Muscle of back (tissue), 11 donors: ENCODE measurements around the gene TRIM24. TPM values are rescaled to one million over a fixed set of nuclear protein-coding genes. Genes with fewer than 3 reads are reported as not detected.
"Not testable (repeated sequence)": the region's sequence is repeated elsewhere in the genome, so short reads cannot be mapped to it uniquely, and the experiment has no call there.

ENCODE experiments used
- DNase-seq, 3 donors: peaks; one replicate each; pipeline versions ENCODE4 v3.0.0 to v3.0.0-alpha.2; 2013
- polyA plus RNA-seq, 10 donors: library from polyadenylated mRNA; unstranded; fragments of 120-200 nt; gene quantifications; one replicate each; pipeline ENCODE4 v1.2.1, GENCODE V29; 2013; ENCODE audit not compliant: insufficient read length in 10 of 10

Gene TRIM24
- polyA plus RNA-seq, 10 donors = 18.5 to 28.3 (median 24.3) TPM

DNA sequence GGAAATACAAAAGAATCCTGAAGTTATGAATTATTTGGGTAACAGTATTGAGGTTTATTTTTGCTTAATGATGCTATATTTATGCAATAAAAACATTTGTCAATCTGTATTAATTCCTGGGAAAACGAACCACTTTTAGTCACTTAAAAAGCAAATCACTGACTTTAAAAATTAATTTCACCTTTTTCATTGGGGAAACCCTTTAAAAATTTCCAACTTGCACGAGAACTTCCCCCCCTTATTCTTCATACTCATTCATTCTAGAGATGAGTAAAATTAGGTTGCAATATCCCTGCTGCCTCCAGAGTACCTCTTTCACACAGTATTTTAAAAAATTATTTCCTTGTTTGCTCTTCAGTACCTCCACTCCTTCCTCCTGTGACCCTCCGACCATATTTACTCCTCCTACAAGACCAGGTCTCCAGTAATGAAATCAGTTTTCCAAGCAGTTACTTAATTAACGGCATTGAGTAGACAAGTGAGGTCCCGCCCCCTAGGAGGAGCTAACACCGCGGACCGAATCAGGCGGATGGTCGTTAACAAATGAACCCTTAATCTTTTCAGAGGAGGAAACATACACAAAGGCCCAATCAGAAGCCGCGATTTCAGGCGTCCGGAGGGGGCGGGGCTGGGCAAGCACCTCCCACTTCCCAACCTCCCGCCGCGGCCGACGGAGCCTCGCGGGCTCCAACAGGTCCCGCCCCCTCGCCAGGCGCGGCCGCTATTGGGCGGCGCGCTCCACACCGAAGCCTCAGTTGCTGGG is 465 bp upstream of the TRIM24 start:
- peak; percentile 98 to 99 (median 99) for DNase-seq

DNA sequence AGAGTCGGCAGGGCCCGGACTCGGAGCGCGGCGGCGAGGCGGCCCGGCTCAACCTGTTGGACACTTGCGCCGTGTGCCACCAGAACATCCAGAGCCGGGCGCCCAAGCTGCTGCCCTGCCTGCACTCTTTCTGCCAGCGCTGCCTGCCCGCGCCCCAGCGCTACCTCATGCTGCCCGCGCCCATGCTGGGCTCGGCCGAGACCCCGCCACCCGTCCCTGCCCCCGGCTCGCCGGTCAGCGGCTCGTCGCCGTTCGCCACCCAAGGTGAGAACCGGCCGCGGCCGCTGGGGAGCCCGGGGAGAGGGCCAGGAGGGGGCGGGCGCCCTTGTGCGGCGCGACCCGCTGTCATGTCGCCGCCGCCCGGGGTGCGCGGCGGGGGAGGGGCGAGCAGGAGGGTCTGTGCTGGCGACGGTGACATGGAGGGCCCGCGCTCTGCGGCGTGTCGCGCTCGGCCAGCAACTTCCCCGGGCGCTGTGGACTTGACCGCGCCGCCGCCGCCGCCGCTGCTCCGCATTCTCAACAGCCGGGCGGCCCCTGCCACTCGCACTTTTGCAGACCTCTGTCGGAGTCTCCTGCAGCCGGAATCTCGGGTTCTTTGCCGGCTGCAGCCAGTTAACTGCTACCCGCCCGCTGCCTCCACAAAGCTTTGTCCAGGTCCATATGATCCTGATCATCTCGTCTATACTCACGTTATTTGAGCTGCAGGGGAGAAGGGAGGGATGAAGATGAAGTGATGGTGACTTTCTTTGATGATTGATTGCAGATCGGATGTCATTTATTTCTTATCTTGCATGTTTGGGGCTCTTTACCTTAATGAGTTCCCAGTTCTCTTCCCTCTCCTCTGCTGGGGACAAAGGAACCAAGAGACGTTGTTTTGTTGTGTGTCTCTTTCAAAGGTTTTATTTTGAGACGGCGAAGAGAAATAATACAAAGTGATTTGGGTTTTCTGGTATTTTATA is 869 bp downstream of the TRIM24 start:
- DNase-seq = peak; percentile 37 to 85 (median 61)

DNA sequence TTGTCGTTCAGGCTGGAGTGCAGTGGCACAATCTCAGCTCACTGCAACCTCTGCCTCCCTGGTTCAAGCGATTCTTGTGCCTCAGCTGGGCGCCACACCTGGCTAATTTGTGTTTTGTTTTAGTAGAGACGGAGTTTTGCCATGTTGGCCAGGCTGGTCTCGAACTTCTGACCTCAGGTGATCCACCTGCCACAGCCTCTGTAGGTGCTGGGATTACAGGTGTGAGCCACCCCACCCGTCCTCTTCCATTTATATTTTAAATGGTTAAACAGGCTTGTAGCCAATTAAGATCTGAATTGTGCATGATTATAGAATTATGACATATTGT is 3.2 kb downstream of the TRIM24 start:
- not testable (repeated sequence) for DNase-seq

DNA sequence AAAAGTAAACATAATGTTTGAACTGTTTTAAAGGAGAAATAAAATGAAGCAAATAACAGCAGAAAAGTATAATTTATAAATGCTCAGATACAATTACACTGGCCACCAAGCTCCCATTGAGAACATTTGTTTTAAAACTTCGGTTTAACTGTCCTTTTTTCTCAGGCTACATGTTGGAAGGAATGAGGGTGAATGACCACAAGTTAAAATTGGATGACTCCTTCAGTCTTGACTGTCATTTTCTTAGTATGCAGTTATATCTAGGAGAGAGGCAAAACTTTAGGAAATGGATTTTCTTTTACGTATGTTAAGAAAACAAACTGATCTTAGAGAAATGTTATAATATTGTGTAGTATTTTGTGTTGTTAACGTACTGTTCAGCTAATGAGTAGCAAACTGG is 5.0 kb downstream of the TRIM24 start:
- peak in 1 of 3 donors; percentile 16 for DNase-seq

DNA sequence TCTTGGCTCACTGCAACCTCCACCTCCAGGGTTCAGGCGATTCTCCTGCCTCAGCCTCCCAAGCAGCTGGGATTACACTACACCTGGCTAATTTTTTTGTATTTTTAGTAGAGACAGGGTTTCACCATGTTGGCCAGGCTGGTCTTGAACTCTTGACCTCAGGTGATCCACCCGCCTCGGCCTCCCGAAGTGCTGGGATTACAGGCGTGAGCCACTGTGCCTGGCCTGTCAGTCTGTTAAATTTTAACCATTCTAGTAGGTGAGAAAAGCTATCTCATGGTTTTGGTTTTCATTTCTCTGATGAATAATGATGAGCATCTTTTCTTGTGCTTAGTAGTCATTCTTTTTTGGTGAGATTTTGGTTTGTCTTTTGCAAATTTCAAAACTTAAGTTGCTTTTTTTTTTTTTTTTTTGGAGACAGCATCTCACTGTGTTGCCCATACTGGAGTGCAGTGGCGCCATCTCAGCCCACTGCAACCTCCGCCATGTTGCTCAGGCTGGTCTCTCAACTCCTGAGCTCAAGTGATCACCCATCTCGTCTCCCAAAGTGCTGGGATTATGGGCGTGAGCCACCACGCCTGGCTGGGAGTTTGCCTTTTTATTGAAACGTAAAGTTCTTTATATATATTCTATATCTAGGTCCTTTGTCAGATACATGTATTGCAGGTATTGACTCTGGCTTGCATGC is 6.2 kb downstream of the TRIM24 start:
- not testable (repeated sequence) for DNase-seq

DNA sequence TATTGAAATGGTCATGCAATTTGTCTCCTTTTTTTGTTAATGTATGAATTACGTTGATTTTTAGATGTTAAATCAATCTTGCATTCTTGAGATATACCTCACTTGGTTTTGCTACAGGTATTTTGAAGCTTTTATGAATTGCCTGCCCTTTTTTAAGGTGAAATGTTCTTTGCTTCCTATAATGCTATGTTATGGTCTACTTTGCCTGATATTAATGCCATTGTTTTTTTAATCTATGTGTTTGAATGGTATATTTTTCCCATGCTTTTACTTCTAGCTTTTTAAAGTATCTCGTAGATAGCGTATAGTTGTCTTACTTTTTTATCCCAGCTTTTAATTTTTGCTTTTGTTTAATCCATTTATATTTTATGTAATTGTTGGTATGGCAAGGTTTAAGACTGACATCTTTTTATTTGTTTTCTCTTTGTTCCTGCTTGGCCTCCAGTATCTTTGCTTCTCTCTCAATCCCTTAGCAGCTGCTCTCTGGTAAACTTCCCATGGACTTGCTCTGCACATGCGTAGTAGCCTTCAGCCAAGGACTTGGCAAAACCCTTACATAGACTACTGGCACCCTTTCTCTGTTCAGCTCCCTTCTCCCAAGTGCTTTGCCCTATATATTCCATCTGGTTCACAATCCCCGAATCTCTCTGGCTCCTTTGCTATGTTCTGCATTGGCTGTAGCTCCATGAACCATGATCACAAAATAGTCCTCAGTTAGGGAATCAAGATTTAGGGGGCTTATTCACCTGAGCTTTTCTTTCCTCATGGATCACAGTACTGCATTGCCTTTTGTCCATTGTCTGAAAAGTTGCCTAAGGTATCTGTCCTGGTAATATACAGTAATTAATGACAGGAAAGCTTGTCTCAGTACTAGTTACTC is 8.4 kb downstream of the TRIM24 start:
- peak; percentile 34 to 71 (median 47) for DNase-seq

- DNase-seq = no peak
These were observed 10.5 kb downstream of the TRIM24 start for GRCh38 chr7:138470391-138471157.

DNA sequence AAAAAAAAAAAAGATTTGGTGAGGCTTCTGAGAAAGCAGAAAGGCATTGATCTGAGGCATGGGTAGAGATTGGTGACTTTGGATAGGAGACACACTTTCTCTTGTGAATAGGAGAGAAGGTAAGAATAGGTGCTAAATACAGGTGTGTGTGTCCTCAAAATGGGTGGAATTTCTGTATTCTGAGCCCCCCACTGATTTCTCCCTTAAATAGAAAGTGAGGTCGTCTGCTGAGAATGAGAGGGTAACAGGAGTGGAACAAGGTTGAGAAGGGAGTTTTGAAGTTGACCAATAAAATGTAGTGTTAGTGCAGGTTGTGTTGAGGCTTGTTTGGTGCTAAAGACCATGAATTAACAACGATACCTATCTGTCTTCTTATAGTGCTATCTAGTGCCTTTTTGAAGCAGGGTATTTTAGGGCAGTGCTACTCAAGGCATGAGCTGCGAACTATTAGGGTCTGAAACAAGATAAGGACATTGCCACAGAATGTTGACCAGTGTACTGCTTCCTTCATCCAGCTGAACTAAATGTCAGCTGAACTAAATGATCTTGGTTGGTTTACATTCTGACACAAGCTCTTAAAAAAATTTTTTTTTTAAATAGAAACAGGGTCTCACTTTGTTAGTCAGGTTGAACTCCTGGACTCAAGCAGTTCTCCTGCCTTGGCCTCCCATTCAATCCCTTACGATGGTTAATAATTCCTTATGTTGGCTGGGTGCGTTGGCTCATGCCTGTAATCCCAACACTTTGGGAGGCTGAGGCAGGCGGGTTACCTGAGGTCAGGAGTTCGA is 12.4 kb downstream of the TRIM24 start:
- no peak for DNase-seq

GRCh38 chr7:138475377-138475776 is 15.3 kb downstream of the TRIM24 start:
- no peak for DNase-seq

- DNase-seq = no peak
These were observed 17.1 kb downstream of the TRIM24 start for GRCh38 chr7:138477081-138477578.

- DNase-seq = no peak
These were observed 17.5 kb downstream of the TRIM24 start for GRCh38 chr7:138477581-138477980.

DNA sequence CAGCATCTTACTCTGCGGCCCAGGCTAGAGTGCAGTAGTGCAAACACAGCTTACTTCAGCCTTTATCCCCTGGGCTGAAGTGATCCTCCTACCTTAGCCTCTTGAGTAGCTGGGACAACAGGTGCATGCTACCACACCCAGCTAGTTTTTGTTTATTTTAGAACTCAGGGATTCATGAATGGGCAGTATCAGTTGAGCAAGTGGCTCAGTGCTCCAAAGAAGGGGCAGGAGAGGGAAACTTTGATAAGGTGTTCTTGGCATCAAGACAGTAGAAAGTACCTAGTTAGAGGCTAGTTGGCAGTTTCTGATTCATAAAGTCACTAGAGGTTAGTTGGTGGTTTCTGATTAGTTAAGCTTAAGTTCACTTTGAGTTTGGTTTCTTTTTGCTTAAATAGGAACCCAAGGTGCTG is 18.4 kb downstream of the TRIM24 start:
- no peak for DNase-seq

DNA sequence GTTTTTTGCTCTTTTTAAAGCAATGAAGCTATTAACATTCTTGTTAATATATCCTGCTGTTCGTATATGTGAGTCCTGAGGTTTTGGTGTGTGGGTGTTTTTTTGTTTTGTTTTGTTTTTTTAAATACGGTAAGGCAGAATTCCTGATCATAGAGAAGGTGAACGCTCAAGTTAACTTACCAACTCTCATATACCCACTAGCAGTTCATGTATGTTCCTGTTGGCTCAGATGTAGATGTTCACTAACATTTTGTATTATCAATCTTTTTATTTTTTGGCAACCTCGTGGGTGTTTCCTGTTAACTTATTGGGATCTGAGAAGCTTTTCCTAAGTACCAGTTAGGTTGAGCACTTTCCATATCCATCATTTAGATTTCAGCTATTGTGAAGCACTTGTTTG is 20.5 kb downstream of the TRIM24 start:
- DNase-seq = no peak

DNA sequence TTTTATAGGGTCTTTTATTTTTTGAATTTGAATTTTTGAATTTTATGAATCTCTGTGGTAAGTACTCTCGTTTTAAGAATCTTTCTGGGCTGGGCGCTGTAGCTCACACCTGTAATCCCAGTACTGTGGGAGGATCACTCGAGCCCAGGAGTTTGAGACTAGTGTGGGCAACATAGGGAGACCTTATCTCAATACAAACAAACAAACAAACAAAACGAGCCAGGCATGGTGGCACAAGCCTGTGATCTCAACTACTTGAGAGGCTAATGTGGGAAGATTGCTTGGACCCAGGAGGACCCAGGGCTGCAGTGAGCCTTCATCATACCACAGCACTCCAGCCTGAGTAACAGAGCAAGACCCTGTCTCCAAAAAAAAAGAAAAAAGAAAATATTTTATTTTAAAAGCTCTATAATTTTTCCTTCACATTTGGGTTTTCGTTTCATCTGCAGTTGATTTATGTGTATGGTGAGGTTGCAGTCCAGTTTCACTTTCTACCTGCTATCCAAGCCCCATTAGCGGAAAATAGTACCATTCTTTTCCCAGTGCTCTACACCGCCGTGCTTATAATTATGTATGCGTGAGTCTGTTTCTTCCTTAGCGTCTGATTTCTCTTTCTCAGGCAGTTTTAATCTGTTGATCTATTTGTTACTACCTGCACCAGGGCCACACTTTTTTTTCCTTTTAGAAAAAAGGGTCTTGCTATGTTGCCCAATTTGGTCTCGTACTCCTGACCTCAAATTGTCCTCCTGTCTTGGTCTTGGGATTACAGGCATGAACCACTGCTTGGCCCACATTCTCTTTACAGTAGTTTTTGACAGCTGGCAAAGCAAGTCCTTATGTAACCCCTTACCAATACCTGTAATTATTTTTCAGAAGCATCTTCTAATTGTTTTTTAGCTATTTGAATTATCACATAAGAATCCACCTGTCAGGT is 21.7 kb downstream of the TRIM24 start:
- DNase-seq = no peak

DNA sequence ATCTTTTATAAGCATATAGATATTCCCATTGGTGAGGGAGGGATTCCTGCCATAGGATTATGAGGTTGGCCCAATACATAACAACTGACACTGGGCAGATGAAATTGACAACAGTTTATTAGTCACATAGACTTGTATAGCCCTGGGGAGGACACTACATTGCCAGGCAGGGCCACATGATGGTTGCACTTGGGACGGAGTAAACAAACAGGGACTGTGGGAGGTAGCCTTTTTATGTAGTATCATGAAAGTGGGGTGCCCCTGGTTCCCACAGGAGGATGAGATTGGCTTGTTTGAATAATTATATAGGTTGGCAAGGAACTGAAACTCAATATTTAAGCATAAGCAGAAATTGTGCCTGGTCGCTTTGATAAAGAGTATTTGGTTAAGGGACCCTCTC is 23.5 kb downstream of the TRIM24 start:
- no peak for DNase-seq

- not testable (repeated sequence) for DNase-seq
These were observed 25.4 kb downstream of the TRIM24 start for GRCh38 chr7:138485508-138485907.

GRCh38 chr7:138489139-138489538 is 29.1 kb downstream of the TRIM24 start:
- DNase-seq = not testable (repeated sequence)
